Peyer's patch (tissue), 4 donors: ENCODE data around the gene ELAVL4. TPM values are rescaled to one million over a fixed set of nuclear protein-coding genes. Genes with fewer than 3 reads are reported as not detected.

Experiments
- DNase-seq, 3 donors: peaks; one replicate each; pipeline ENCODE4 v3.0.0-alpha.2; 2017 to 2019
- H3K27ac ChIP-seq, 4 donors: fragments of 200-600 bp; sonication (generic); one replicate each; pipeline ENCODE4 v1.5.1; 2016 to 2019
- H3K27me3 ChIP-seq, 2 donors: fragments of 200-600 bp; sonication (generic); one replicate each; pipeline ENCODE4 v1.5.1; 2019
- H3K36me3 ChIP-seq, 3 donors: fragments of 200-600 bp; sonication (generic); one replicate each; pipeline ENCODE4 v1.5.1; 2016 to 2019
- H3K4me1 ChIP-seq, 4 donors: fragments of 200-600 bp; sonication (generic); one replicate each; pipeline ENCODE4 v1.5.1; 2016 to 2019
- H3K4me3 ChIP-seq, 4 donors: fragments of 200-600 bp; sonication (generic); 1 replicate in 3 of 4; 2 replicates in 1 of 4; pipeline ENCODE4 v1.5.1; 2016 to 2019; ENCODE audit warnings: mild to moderate bottlenecking in 1 of 4
- H3K9me3 ChIP-seq, 4 donors: fragments of 200-600 bp; sonication (generic); one replicate each; pipeline ENCODE4 v1.5.1; 2016 to 2019; ENCODE audit warnings: mild to moderate bottlenecking in 1 of 4
- CTCF ChIP-seq, 6 experiments: fragments of 450-650 bp in 4 of 6; fragments of 200-600 bp in 2 of 6; sonication (generic) in 1 of 6; IDR thresholded peaks; one replicate each; pipeline ENCODE4 v1.5.1; 2017 to 2019; ENCODE audit warnings: antibody characterized with exemption in 6 of 6, mild to moderate bottlenecking in 3 of 6, moderate library complexity in 1 of 6
- POLR2A ChIP-seq, 2 donors: fragments of 450-650 bp; IDR thresholded peaks; one replicate each; pipeline ENCODE4 v1.5.1; 2017; ENCODE audit warnings: antibody characterized with exemption in 2 of 2, mild to moderate bottlenecking in 2 of 2, moderate library complexity in 2 of 2
- total RNA-seq, 4 donors: library from RNA; depleted of rRNA; stranded (reverse); fragments of >200 nt; gene quantifications; one replicate each; pipeline ENCODE4 v1.1.0, GENCODE V29; 2016

ELAVL4 gene
- total RNA-seq, 4 donors from 2014 or later: 0.18 to 5.5 (median 2.6) TPM

GRCh38 chr1:50177994-50178393 is 69.3 kb downstream of the ELAVL4 start:
- Histone ChIP-seq H3K27ac (no peak overlapping the region), H3K4me3 (no peak overlapping the region), H3K4me1 (no peaks in the 10 kb centered on the region), H3K27me3 (no peaks in the 10 kb centered on the region), H3K36me3 (no peaks in the 10 kb centered on the region), H3K9me3 (no peaks in the 10 kb centered on the region)
- DNase-seq: no peak
- TF ChIP-seq POLR2A (IDR thresholded peaks at IDR 0.05) (no peak), CTCF (IDR thresholded peaks at IDR 0.05) (no peak)

- Histone ChIP-seq H3K4me1 (no peaks in the 10 kb centered on the region), H3K4me3 (no peak overlapping the region), H3K9me3 (no peaks in the 10 kb centered on the region), H3K27ac (no peak overlapping the region), H3K27me3 (no peaks in the 10 kb centered on the region), H3K36me3 (no peaks in the 10 kb centered on the region)
- TF ChIP-seq CTCF (IDR thresholded peaks at IDR 0.05) (no peak), POLR2A (IDR thresholded peaks at IDR 0.05) (no peak)
- DNase-seq: no peak
Measured at GRCh38 chr1:50179639-50180038, 70.9 kb downstream of the ELAVL4 start.

- no peak overlapping the region for H3K27ac ChIP-seq
- no peaks in the 10 kb centered on the region for H3K36me3 ChIP-seq
- H3K4me1 ChIP-seq: no peaks in the 10 kb centered on the region
- no peaks in the 10 kb centered on the region for H3K27me3 ChIP-seq
- no peak for DNase-seq
- TF ChIP-seq CTCF (IDR thresholded peaks at IDR 0.05): no peak
- TF ChIP-seq POLR2A (IDR thresholded peaks at IDR 0.05): no peak
- no peak overlapping the region for H3K4me3 ChIP-seq
- no peaks in the 10 kb centered on the region for H3K9me3 ChIP-seq
Measured at GRCh38 chr1:50180367-50180766, 71.6 kb downstream of the ELAVL4 start.

DNA sequence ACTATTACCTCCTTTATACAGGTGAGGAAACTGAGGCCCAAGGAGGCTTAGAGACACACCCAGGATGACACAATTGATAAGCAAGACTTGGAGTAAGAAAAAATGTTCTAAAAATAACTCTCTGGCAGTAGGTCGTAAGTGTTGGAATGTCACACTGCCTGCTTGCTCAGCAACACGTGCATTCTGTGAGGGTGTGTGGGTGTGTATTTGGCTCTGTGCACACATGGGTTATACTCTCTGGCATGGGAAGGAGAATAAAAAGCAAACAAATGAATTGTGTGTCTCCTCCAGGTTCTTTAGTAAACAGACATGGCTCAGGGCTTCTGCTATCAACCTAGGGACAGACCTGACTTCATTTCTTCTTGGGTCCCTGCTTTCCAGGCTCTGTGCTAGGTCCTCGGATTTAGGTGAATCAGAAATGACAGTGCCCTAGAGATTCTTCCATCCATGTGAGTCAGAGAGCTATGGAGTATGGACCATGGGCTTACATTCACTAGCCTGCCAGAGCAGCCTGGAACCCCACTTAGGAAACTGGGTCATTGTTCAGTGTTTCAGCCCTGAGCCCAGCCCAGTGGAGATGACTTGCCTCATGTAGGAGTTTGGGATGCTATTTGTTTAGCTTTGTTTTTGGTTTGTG is 72.4 kb downstream of the ELAVL4 start:
- no peaks in the 10 kb centered on the region for H3K36me3 ChIP-seq
- no peaks in the 10 kb centered on the region for H3K4me1 ChIP-seq
- H3K27ac ChIP-seq: no peak overlapping the region
- TF ChIP-seq POLR2A (IDR thresholded peaks at IDR 0.05) (no peak), CTCF (IDR thresholded peaks at IDR 0.05) (no peak)
- H3K27me3 ChIP-seq: no peaks in the 10 kb centered on the region
- no peak for DNase-seq
- no peaks in the 10 kb centered on the region for H3K9me3 ChIP-seq
- H3K4me3 ChIP-seq: no peak overlapping the region

DNA sequence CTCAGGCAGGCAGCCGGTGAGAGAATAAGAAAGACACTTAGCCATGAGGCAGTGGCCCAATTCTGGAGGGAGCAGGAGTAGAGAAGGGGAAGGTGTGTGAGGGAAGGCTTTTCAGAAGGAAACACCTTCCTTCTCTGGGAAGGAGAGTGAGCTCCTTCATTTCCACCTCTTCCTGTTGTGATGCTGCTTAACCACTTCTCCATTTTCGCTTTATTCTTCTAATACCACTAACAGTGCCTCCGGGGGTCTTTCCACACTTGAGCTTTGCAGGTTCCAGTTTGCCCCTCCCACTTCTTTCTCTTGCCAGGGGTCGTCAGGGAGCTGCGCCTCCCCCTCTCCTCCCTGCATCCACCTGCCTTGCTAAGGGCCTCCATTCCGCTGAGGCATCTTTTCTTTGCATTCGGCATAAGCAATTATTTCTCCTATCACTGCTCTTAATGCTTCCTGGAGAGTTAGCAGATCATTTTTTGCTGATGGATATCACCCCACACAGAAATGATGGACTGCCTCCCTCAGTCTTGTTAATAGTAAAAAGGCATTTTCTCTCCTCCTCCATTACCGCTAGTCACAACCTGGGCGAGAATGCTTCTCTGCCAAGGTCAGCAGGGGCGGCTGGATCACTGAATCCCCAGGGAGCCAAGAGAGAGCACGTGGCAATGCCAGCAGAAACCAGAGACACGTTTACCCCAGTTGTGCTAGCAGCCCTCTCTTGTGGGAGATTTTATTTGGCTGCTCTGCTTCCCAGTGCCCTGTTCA is 74.8 kb downstream of the ELAVL4 start:
- no peak overlapping the region for H3K27ac ChIP-seq
- H3K9me3 ChIP-seq: no peaks in the 10 kb centered on the region
- TF ChIP-seq CTCF (IDR thresholded peaks at IDR 0.05) (no peak), POLR2A (IDR thresholded peaks at IDR 0.05) (no peak)
- H3K27me3 ChIP-seq: no peaks in the 10 kb centered on the region
- no peak overlapping the region for H3K4me3 ChIP-seq
- no peaks in the 10 kb centered on the region for H3K4me1 ChIP-seq
- no peaks in the 10 kb centered on the region for H3K36me3 ChIP-seq
- no peak for DNase-seq
